Activated CD4-positive, CD25-positive, alpha-beta regulatory T cell (primary cell): ENCODE measurements around the gene IPO4.

Experiments used
- DNase-seq, 4 experiments: peaks; one replicate each; lab custom pipeline; 2025; lab: John Stamatoyannopoulos, UW

Gene IPO4

GRCh38 chr14:24194186-24194872 is 5.7 kb upstream of the IPO4 start:
- DNase-seq: no peak

GRCh38 chr14:24192933-24193332 is 4.3 kb upstream of the IPO4 start:
- DNase-seq: no peak

- no peak for DNase-seq
These were observed 1.8 kb upstream of the IPO4 start for GRCh38 chr14:24190416-24190815.

- DNase-seq: no peak
These were observed 844 bp upstream of the IPO4 start for GRCh38 chr14:24189460-24189859.

- no peak for DNase-seq
These were observed 401 bp upstream of the IPO4 start for GRCh38 chr14:24189059-24189375.

- no peak for DNase-seq
These were observed 1.1 kb downstream of the IPO4 start for GRCh38 chr14:24187539-24187915.

- DNase-seq: no peak
These were observed 1.6 kb downstream of the IPO4 start for GRCh38 chr14:24186831-24187538.

- DNase-seq: no peak
These were observed 2.9 kb downstream of the IPO4 start for GRCh38 chr14:24185741-24186140.

- DNase-seq: no peak
These were observed 3.6 kb downstream of the IPO4 start for GRCh38 chr14:24185026-24185425.

- no peak for DNase-seq
These were observed 4.3 kb downstream of the IPO4 start for GRCh38 chr14:24184104-24184970.

GRCh38 chr14:24183014-24183481 is 5.6 kb downstream of the IPO4 start:
- DNase-seq: no peak

GRCh38 chr14:24182110-24182882 is 6.3 kb downstream of the IPO4 start:
- DNase-seq: no peak

- no peak for DNase-seq
These were observed 7.1 kb downstream of the IPO4 start for GRCh38 chr14:24181371-24182077.

GRCh38 chr14:24179961-24180796 is 8.4 kb downstream of the IPO4 start:
- no peak for DNase-seq

- DNase-seq: no peak
These were observed 9.2 kb downstream of the IPO4 start for GRCh38 chr14:24179294-24179960.

- DNase-seq: no peak
These were observed 10.0 kb downstream of the IPO4 start for GRCh38 chr14:24178399-24179178.

GRCh38 chr14:24177891-24178290 is 10.7 kb downstream of the IPO4 start:
- DNase-seq: no peak

GRCh38 chr14:24177041-24177825 is 11.4 kb downstream of the IPO4 start:
- DNase-seq: no peak
